ENCODE results near the gene FAM117A.

Gene FAM117A

GRCh38 chr17:49707246-49707607 is 56.7 kb downstream of the FAM117A start:
- no peak for TF ChIP-seq CTCF (IDR thresholded peaks at IDR 0.05; ENCODE audit: low read depth, low read length, poor library complexity, severe bottlenecking)
- no peak for TF ChIP-seq EZH2phosphoT487 (IDR thresholded peaks at IDR 0.05; ENCODE audit: borderline replicate concordance, low read length)
- H3K27me3 ChIP-seq (ENCODE audit: control insufficient read depth, low read length), result no peaks in the 10 kb centered on the region
- no peaks in the 10 kb centered on the region for H3F3A ChIP-seq (ENCODE audit: control insufficient read depth, insufficient read depth)
- no peaks in the 10 kb centered on the region for H3K9me3 ChIP-seq (ENCODE audit: control insufficient read depth, insufficient read depth, low read length)
- no peaks in the 10 kb centered on the region for H4K20me1 ChIP-seq (ENCODE audit: control insufficient read depth, insufficient read depth, low read depth, low read length)
- peak overlapping the region; percentile 84 for H3K4me3 ChIP-seq (ENCODE audit: low read length)
- peaks cover 15% of the 10 kb centered on the region for H3K4me1 ChIP-seq (ENCODE audit: control insufficient read depth, low read length)
- H3K36me3 ChIP-seq (ENCODE audit: control insufficient read depth, low read length), result peaks cover 36% of the 10 kb centered on the region
- no peaks in the 10 kb centered on the region for H3K9me2 ChIP-seq (replicated peaks; ENCODE audit: control insufficient read depth, low read length)
- H3K4me2 ChIP-seq (ENCODE audit: low read length), result peak overlapping the region; percentile 91
- H3K27ac ChIP-seq (ENCODE audit: low read depth, low read length), result peak overlapping the region; percentile 56; the same call in 1 of the 2 replicates
- peaks cover 23% of the 10 kb centered on the region for H3K79me2 ChIP-seq (ENCODE audit: control insufficient read depth, low read length)

DNA sequence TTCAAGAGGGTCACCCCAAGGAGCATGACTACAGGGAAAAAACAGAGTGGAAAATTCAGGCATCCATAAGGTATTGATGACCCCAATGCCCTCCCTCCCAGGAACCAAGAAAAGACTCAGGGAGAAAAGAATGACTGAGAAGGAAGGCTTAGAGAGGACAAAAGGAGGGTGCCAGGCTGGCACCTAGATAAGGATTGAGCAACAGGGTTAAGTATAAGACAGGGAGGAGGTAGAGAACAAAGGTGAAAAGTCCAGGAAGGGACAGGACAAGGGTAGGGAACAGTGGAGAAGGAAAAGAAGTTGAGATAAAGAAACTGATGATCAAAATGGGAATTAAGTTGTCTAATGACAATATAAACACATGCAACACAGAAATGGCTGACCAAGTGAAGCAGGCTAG is 58.7 kb downstream of the FAM117A start:
- Histone ChIP-seq H3K9me2 (replicated peaks; ENCODE audit: control insufficient read depth, low read length) (no peaks in the 10 kb centered on the region), H3K4me1 (ENCODE audit: control insufficient read depth, low read length) (peaks cover 15% of the 10 kb centered on the region), H3K4me3 (ENCODE audit: low read length) (no peak overlapping the region), H3K27ac (ENCODE audit: low read depth, low read length) (no peak overlapping the region), H3K36me3 (ENCODE audit: control insufficient read depth, low read length) (peaks cover 54% of the 10 kb centered on the region), H3K79me2 (ENCODE audit: control insufficient read depth, low read length) (peaks cover 23% of the 10 kb centered on the region), H3K9me3 (ENCODE audit: control insufficient read depth, insufficient read depth, low read length) (no peaks in the 10 kb centered on the region), H4K20me1 (ENCODE audit: control insufficient read depth, insufficient read depth, low read depth, low read length) (no peaks in the 10 kb centered on the region), H3K27me3 (ENCODE audit: control insufficient read depth, low read length) (no peaks in the 10 kb centered on the region), H3F3A (ENCODE audit: control insufficient read depth, insufficient read depth) (no peaks in the 10 kb centered on the region), H3K4me2 (ENCODE audit: low read length) (no peak overlapping the region)
- no peak for TF ChIP-seq EZH2phosphoT487 (IDR thresholded peaks at IDR 0.05; ENCODE audit: borderline replicate concordance, low read length)

GRCh38 chr17:49703557-49704277 is 60.2 kb downstream of the FAM117A start:
- Histone ChIP-seq H3K27ac (ENCODE audit: low read depth, low read length) (no peak overlapping the region), H3K27me3 (ENCODE audit: control insufficient read depth, low read length) (no peaks in the 10 kb centered on the region), H3K79me2 (ENCODE audit: control insufficient read depth, low read length) (peaks cover 23% of the 10 kb centered on the region), H3K4me3 (ENCODE audit: low read length) (no peak overlapping the region), H3F3A (ENCODE audit: control insufficient read depth, insufficient read depth) (no peaks in the 10 kb centered on the region), H3K9me2 (replicated peaks; ENCODE audit: control insufficient read depth, low read length) (no peaks in the 10 kb centered on the region), H4K20me1 (ENCODE audit: control insufficient read depth, insufficient read depth, low read depth, low read length) (no peaks in the 10 kb centered on the region), H3K36me3 (ENCODE audit: control insufficient read depth, low read length) (peaks cover 56% of the 10 kb centered on the region), H3K4me1 (ENCODE audit: control insufficient read depth, low read length) (peaks cover 14% of the 10 kb centered on the region), H3K4me2 (ENCODE audit: low read length) (no peak overlapping the region), H3K9me3 (ENCODE audit: control insufficient read depth, insufficient read depth, low read length) (no peaks in the 10 kb centered on the region)
- TF ChIP-seq EZH2phosphoT487 (IDR thresholded peaks at IDR 0.05; ENCODE audit: borderline replicate concordance, low read length), result no peak
- TF ChIP-seq CTCF (IDR thresholded peaks at IDR 0.05; ENCODE audit: low read depth, low read length, poor library complexity, severe bottlenecking), result peak; percentile 43

- peaks cover 54% of the 10 kb centered on the region for H3K36me3 ChIP-seq (ENCODE audit: control insufficient read depth, low read length)
- TF ChIP-seq EZH2phosphoT487 (IDR thresholded peaks at IDR 0.05; ENCODE audit: borderline replicate concordance, low read length) (no peak), CTCF (IDR thresholded peaks at IDR 0.05; ENCODE audit: low read depth, low read length, poor library complexity, severe bottlenecking) (no peak)
Observed at GRCh38 chr17:49700960-49701359, 63.0 kb downstream of the FAM117A start.

More at GRCh38 chr17:49700960-49701359, 63.0 kb downstream of the FAM117A start:
- no peaks in the 10 kb centered on the region for H3K27me3 ChIP-seq (ENCODE audit: control insufficient read depth, low read length)
- no peak overlapping the region for H3K27ac ChIP-seq (ENCODE audit: low read depth, low read length)
- 0 out of 2 replicates have a peak, but pooled peaks cover 3% of the 10 kb centered on the region for H3K4me1 ChIP-seq (ENCODE audit: control insufficient read depth, low read length)
- H3K9me2 ChIP-seq (replicated peaks; ENCODE audit: control insufficient read depth, low read length), result no peaks in the 10 kb centered on the region
- no peak overlapping the region for H3K4me2 ChIP-seq (ENCODE audit: low read length)
- H3F3A ChIP-seq (ENCODE audit: control insufficient read depth, insufficient read depth), result no peaks in the 10 kb centered on the region
- peaks cover 5% of the 10 kb centered on the region for H3K79me2 ChIP-seq (ENCODE audit: control insufficient read depth, low read length)
- H4K20me1 ChIP-seq (ENCODE audit: control insufficient read depth, insufficient read depth, low read depth, low read length), result no peaks in the 10 kb centered on the region
- H3K9me3 ChIP-seq (ENCODE audit: control insufficient read depth, insufficient read depth, low read length), result no peaks in the 10 kb centered on the region
- no peak overlapping the region for H3K4me3 ChIP-seq (ENCODE audit: low read length)

All from DOHH2 (cell line).